Panc1 (cell line): ENCODE results near the gene SLC25A17. TPM values are rescaled to one million over a fixed set of nuclear protein-coding genes. Genes with fewer than 3 reads are reported as not detected.
A peak's percentile ranks its signal among the peaks of the same experiment; 100 is the strongest.

Experiments
- ATAC-seq: fragments of 200-7000 bp; cut with Tn5 transposase; 2 replicates; pipeline ENCODE4 v1.9.1; 2020; ENCODE audit warnings: mild to moderate bottlenecking, moderate library complexity
- BruUV-seq: library from RNA; stranded (reverse); fragments of 400-500 nt; replicated peaks from 2 replicates; lab custom pipeline; 2021; lab: Mats Ljungman, UMichigan
- CTCF ChIA-PET: fragments of 300-600 bp; sonication (Branson Sonifier 250); formaldehyde crosslinking; loops from one replicate; lab custom pipeline; 2022; ENCODE audit warnings: antibody characterized with exemption; lab: Charles Lee
- POLR2A ChIA-PET: fragments of 300-600 bp; sonication (Branson Sonifier 250); formaldehyde crosslinking; loops from one replicate; lab custom pipeline; 2022; ENCODE audit warnings: antibody characterized with exemption; lab: Charles Lee
- DNase-seq: peaks from one replicate; pipeline ENCODE4 v3.0.0-alpha.2; 2010; ENCODE audit warnings: low read depth, low spot score
- H3K27ac ChIP-seq: 2 replicates; pipeline ENCODE4 v1.5.1; 2011; ENCODE audit warnings: mild to moderate bottlenecking, low read length, inconsistent platforms
- H3K27me3 ChIP-seq: fragments of 200-500 bp; sonication (Bioruptor generic); 2 replicates; pipeline ENCODE4 v1.6.0; 2014; ENCODE audit warnings: low read length, inconsistent platforms; ENCODE audit not compliant: control insufficient read depth, insufficient read depth
- H3K36me3 ChIP-seq: fragments of 200-500 bp; sonication (Bioruptor generic); 2 replicates; pipeline ENCODE4 v1.5.1; 2014; ENCODE audit warnings: inconsistent platforms, mild to moderate bottlenecking, low read length, moderate library complexity; ENCODE audit not compliant: control insufficient read depth, insufficient read depth
- H3K4me1 ChIP-seq: 2 replicates; pipeline ENCODE4 v1.5.1; 2011; ENCODE audit warnings: inconsistent platforms, mild to moderate bottlenecking, low read length, moderate library complexity; ENCODE audit not compliant: control insufficient read depth, insufficient read depth
- H3K4me3 ChIP-seq, 2 experiments: 2 replicates each; pipeline ENCODE4 v1.5.1; 2011 to 2012; ENCODE audit warnings: low read depth in 2 of 2, low read length in 2 of 2, mild to moderate bottlenecking in 2 of 2, inconsistent platforms in 1 of 2, moderate library complexity in 1 of 2
- H3K9me3 ChIP-seq: fragments of 200-500 bp; sonication (Bioruptor generic); 2 replicates; pipeline ENCODE4 v1.5.1; 2014; ENCODE audit warnings: low read depth, mild to moderate bottlenecking, inconsistent platforms, low read length, moderate library complexity; ENCODE audit not compliant: control insufficient read depth, insufficient read depth
- POLR2AphosphoS5 ChIP-seq: IDR thresholded peaks from 2 replicates; pipeline ENCODE4 v1.6.1; 2012; ENCODE audit warnings: mild to moderate bottlenecking, low read depth, low read length, moderate library complexity
- REST ChIP-seq, 2 experiments: IDR thresholded peaks; 2 replicates each; pipeline ENCODE4 v1.6.1; 2011 to 2012; ENCODE audit warnings: low read depth in 2 of 2, control low read depth in 1 of 2, low read length in 1 of 2, mild to moderate bottlenecking in 1 of 2, moderate library complexity in 1 of 2; ENCODE audit not compliant: insufficient read depth in 1 of 2
- SIN3A ChIP-seq: IDR thresholded peaks from 2 replicates; pipeline ENCODE4 v1.6.1; 2012; ENCODE audit warnings: low read depth, mild to moderate bottlenecking, low read length, moderate library complexity, borderline replicate concordance; ENCODE audit not compliant: insufficient read depth
- TCF7L2 ChIP-seq: IDR thresholded peaks from 2 replicates; pipeline ENCODE4 v1.6.1; 2011; ENCODE audit warnings: mild to moderate bottlenecking, low read depth, low read length, inconsistent platforms
- in situ Hi-C: cut with HindIII; loops from 2 replicates; pipeline ENCODE4 v1.10.0; 2016; ENCODE audit warnings: low sequenced_read_pairs, low pct_unique_long_range_greater_than_20kb
- intact Hi-C: fragments of 100-400 bp; cut with micrococcal nuclease; formaldehyde crosslinking; loops from one replicate; pipeline ENCODE4 v1.10.0; 2022; ENCODE audit not compliant: unreplicated experiment
- total RNA-seq: library from RNA; stranded (reverse); gene quantifications from one replicate; pipeline ENCODE4 v1.2.1, GENCODE V29; 2021; ENCODE audit not compliant: unreplicated experiment
- TF ChIP-seq, protein P1 (sequence below): fragments of 450-650 bp; IDR thresholded peaks from 2 replicates; pipeline ENCODE4 v1.5.1; 2017; ENCODE audit warnings: mild to moderate bottlenecking

Gene SLC25A17
- total RNA-seq, 1 experiment from 2014 or later: 28.9 TPM

DNA sequence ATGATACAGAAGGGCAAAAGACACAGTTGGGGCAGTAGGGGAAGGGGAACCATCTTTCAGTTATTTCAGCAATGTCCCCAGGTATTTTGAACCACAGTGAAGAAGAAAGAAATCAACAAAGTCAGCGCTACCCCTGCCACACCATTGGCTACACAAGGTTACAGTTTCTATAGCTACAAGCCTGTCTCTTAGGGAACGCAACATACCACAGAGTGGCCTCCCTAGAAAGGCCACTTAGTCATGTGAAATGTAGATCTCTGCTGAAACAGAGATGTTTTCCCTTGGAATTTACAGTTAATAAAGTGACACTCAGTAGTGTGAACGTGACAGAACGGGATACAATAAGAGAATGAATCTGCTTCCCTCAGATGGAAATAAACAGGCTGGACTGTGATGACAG, 85.2 kb downstream of the SLC25A17 start:
- ChIA-PET POLR2A (no interaction called here), CTCF (no interaction called here)
- Histone ChIP-seq H3K27me3 (no peaks in the 10 kb centered on the region), H3K36me3 (no peaks in the 10 kb centered on the region), H3K4me1 (peaks cover 13% of the 10 kb centered on the region), H3K27ac (peak overlapping the region; percentile 63; the same call in 1 of the 2 replicates), H3K9me3 (no peaks in the 10 kb centered on the region), H3K4me3 (no peak overlapping the region)
- in situ Hi-C loops: no loop called here
- no TSS peak for BruUV-seq
- intact Hi-C loops: no loop called here
- DNase-seq (no peak), ATAC-seq (no peak)
- TF ChIP-seq SIN3A (no peak), POLR2AphosphoS5 (no peak), TCF7L2 (no peak), REST (IDR thresholded peaks at IDR 0.05; ENCODE audit: insufficient read depth in 1 of 2, low read depth in 2 of 2, low read length in 1 of 2) (no peak)
- TF ChIP-seq, protein P1, sequence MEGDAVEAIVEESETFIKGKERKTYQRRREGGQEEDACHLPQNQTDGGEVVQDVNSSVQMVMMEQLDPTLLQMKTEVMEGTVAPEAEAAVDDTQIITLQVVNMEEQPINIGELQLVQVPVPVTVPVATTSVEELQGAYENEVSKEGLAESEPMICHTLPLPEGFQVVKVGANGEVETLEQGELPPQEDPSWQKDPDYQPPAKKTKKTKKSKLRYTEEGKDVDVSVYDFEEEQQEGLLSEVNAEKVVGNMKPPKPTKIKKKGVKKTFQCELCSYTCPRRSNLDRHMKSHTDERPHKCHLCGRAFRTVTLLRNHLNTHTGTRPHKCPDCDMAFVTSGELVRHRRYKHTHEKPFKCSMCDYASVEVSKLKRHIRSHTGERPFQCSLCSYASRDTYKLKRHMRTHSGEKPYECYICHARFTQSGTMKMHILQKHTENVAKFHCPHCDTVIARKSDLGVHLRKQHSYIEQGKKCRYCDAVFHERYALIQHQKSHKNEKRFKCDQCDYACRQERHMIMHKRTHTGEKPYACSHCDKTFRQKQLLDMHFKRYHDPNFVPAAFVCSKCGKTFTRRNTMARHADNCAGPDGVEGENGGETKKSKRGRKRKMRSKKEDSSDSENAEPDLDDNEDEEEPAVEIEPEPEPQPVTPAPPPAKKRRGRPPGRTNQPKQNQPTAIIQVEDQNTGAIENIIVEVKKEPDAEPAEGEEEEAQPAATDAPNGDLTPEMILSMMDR: no peak

GRCh38 chr22:40732999-40733292, 86.2 kb downstream of the SLC25A17 start:
- TF ChIP-seq TCF7L2: no peak
- no peak for TF ChIP-seq SIN3A
- TF ChIP-seq, protein P1: no peak
- TF ChIP-seq POLR2AphosphoS5: no peak
- no peak for TF ChIP-seq REST (IDR thresholded peaks at IDR 0.05; ENCODE audit: insufficient read depth in 1 of 2, low read depth in 2 of 2, low read length in 1 of 2)
- no peak for ATAC-seq
- ChIA-PET POLR2A (no interaction called here), CTCF (no interaction called here)
- Histone ChIP-seq H3K4me3 (no peak overlapping the region), H3K36me3 (no peaks in the 10 kb centered on the region), H3K4me1 (peaks cover 13% of the 10 kb centered on the region), H3K27me3 (no peaks in the 10 kb centered on the region), H3K9me3 (no peaks in the 10 kb centered on the region), H3K27ac (peak overlapping the region; percentile 73)
- DNase-seq: no peak
- intact Hi-C loops (no loop called here), in situ Hi-C loops (no loop called here)
- BruUV-seq: no TSS peak
